ENCODE measurements around the gene APBB2. TPM values are rescaled to one million over a fixed set of nuclear protein-coding genes. Genes with fewer than 3 reads are reported as not detected.

The APBB2 gene
- total RNA-seq, 1 donor from 2014 or later: 23.5 TPM

GRCh38 chr4:40915318-40916217 lies 298.8 kb downstream of the APBB2 start:
- H3K4me3 ChIP-seq: no peak overlapping the region
- no peaks in the 10 kb centered on the region for H3K27me3 ChIP-seq (ENCODE audit: low read depth)
- peaks cover 10% of the 10 kb centered on the region for H3K36me3 ChIP-seq
- H3K4me1 ChIP-seq: peaks cover 34% of the 10 kb centered on the region
- intact Hi-C loops (cut with micrococcal nuclease): no loop called here
- peak overlapping the region; percentile 2 for H3K27ac ChIP-seq (replicated peaks)
- DNase-seq: no peak
- H3K9me3 ChIP-seq (replicated peaks): no peaks in the 10 kb centered on the region
- TF ChIP-seq, protein P1, sequence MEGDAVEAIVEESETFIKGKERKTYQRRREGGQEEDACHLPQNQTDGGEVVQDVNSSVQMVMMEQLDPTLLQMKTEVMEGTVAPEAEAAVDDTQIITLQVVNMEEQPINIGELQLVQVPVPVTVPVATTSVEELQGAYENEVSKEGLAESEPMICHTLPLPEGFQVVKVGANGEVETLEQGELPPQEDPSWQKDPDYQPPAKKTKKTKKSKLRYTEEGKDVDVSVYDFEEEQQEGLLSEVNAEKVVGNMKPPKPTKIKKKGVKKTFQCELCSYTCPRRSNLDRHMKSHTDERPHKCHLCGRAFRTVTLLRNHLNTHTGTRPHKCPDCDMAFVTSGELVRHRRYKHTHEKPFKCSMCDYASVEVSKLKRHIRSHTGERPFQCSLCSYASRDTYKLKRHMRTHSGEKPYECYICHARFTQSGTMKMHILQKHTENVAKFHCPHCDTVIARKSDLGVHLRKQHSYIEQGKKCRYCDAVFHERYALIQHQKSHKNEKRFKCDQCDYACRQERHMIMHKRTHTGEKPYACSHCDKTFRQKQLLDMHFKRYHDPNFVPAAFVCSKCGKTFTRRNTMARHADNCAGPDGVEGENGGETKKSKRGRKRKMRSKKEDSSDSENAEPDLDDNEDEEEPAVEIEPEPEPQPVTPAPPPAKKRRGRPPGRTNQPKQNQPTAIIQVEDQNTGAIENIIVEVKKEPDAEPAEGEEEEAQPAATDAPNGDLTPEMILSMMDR (IDR thresholded peaks at IDR 0.05; ENCODE audit: borderline replicate concordance): no peak

- H3K27ac ChIP-seq (replicated peaks): no peak overlapping the region
- intact Hi-C loops (cut with micrococcal nuclease): no loop called here
- peaks cover 40% of the 10 kb centered on the region for H3K4me1 ChIP-seq
- no peak overlapping the region for H3K4me3 ChIP-seq
- H3K27me3 ChIP-seq (ENCODE audit: low read depth): no peaks in the 10 kb centered on the region
- H3K36me3 ChIP-seq: peaks cover 9% of the 10 kb centered on the region
- no peak for DNase-seq
- no peaks in the 10 kb centered on the region for H3K9me3 ChIP-seq (replicated peaks)
- TF ChIP-seq, protein P1 (IDR thresholded peaks at IDR 0.05; ENCODE audit: borderline replicate concordance): no peak
Measured at GRCh38 chr4:40912460-40913184, 301.7 kb downstream of the APBB2 start.

DNA sequence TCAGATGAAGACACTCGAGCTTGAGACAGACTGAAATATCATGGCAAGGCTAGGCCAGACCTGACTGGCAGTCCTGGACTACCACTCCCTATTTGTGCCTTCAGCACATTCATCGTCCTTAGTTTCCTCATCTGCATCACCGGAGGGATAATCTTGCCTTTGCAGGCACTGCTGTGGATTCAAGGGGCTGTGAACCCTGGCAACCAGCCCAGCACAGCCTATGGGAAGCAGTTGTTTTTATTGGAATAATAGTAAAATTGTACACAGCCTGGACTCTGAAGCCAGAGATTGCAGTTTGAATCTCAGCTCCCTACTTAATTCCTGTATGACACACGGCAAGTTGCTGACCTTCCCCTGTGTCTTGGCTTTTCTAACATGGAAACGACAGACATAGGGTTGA lies 303.6 kb downstream of the APBB2 start:
- H3K4me1 ChIP-seq: peaks cover 24% of the 10 kb centered on the region
- intact Hi-C loops (cut with micrococcal nuclease): no loop called here
- H3K4me3 ChIP-seq: no peak overlapping the region
- H3K36me3 ChIP-seq: peaks cover 9% of the 10 kb centered on the region
- TF ChIP-seq, protein P1 (IDR thresholded peaks at IDR 0.05; ENCODE audit: borderline replicate concordance): no peak
- no peak overlapping the region for H3K27ac ChIP-seq (replicated peaks)
- H3K9me3 ChIP-seq (replicated peaks): no peaks in the 10 kb centered on the region
- H3K27me3 ChIP-seq (ENCODE audit: low read depth): no peaks in the 10 kb centered on the region
- DNase-seq: no peak

DNA sequence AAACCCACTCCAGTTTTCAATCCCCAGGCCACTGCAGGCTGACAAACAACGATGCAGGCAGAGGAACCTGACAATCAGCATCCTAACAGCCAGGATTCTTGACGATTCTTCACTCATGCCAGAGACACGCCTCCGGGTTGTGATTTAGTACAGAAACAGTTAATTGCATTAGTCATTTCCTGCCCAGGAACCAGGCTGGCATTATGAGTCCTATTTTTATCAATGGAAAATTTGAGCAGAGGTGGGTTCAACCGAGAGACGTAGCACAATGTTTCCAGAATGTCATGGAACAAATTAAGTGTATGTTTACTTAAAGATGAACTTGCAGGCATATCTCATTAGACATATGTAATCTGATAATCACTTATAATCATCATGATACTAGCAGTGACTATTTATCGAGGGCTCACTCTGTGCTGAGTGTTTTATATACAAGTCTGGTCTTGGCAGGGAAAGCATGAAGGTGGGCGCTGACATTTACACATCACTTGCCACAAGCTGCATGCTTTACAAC lies 304.9 kb downstream of the APBB2 start:
- TF ChIP-seq, protein P1 (IDR thresholded peaks at IDR 0.05; ENCODE audit: borderline replicate concordance): no peak
- no peaks in the 10 kb centered on the region for H3K9me3 ChIP-seq (replicated peaks)
- DNase-seq: no peak
- H3K27me3 ChIP-seq (ENCODE audit: low read depth): no peaks in the 10 kb centered on the region
- H3K27ac ChIP-seq (replicated peaks): no peak overlapping the region
- intact Hi-C loops (cut with micrococcal nuclease): no loop called here
- peaks cover 22% of the 10 kb centered on the region for H3K4me1 ChIP-seq
- H3K4me3 ChIP-seq: no peak overlapping the region
- peaks cover 5% of the 10 kb centered on the region for H3K36me3 ChIP-seq

DNA sequence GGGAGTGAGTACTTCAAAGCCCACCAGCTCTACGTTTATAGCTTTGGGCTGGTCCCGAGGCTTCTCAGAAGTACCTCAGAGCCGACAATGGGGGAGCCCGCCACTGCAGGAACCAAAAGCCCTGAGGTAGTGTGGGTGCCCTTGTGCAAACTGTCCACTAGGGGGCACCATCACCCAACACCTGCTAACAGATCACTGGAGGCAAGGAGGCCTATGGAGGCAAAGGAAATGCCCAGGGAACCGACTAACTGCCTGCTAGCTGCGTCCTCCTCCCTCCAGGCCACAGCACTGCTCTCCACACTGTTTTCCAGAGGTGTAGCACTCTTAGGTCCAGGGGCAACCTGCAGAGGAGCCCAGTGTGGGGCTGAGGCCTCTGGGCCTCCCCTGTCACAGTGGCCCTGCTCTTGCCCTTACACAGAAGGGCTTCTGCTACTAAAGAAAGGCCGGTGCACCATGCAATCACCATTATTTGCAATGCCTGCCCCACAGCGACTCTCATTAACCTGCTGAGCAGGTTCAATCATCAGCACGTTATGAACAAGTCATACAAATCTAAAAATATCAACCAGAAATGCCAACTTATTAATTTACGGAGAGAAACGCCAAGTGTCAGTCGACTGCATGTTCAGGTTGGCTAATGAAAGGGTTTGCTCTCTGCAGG lies 305.5 kb downstream of the APBB2 start:
- Histone ChIP-seq H3K27ac (replicated peaks) (no peak overlapping the region), H3K9me3 (replicated peaks) (no peaks in the 10 kb centered on the region), H3K36me3 (peaks cover 4% of the 10 kb centered on the region), H3K27me3 (ENCODE audit: low read depth) (no peaks in the 10 kb centered on the region), H3K4me3 (no peak overlapping the region), H3K4me1 (peaks cover 22% of the 10 kb centered on the region)
- TF ChIP-seq, protein P1 (IDR thresholded peaks at IDR 0.05; ENCODE audit: borderline replicate concordance): peak; percentile 90
- peak; percentile 45 for DNase-seq
- intact Hi-C loops (cut with micrococcal nuclease): no loop called here

Measured in left ventricle myocardium inferior (tissue), 1 donor.